Measurements from ENCODE around the gene C5orf46. TPM values are rescaled to one million over a fixed set of nuclear protein-coding genes. Genes with fewer than 3 reads are reported as not detected.

Gene C5orf46
- total RNA-seq, 1 donor from 2014 or later: not detected

GRCh38 chr5:147857302-147858129 lies 48.8 kb downstream of the C5orf46 start:
- peak; percentile 79 for DNase-seq

- DNase-seq: no peak
Observed at GRCh38 chr5:147856801-147857200, 49.5 kb downstream of the C5orf46 start.

GRCh38 chr5:147855774-147856069 lies 50.6 kb downstream of the C5orf46 start:
- DNase-seq: no peak

GRCh38 chr5:147854894-147855773 lies 51.2 kb downstream of the C5orf46 start:
- no peak for DNase-seq

- DNase-seq: no peak
Observed at GRCh38 chr5:147854331-147854730, 52.0 kb downstream of the C5orf46 start.

- DNase-seq: no peak
Observed at GRCh38 chr5:147853372-147853987, 52.9 kb downstream of the C5orf46 start.

- no peak for DNase-seq
Observed at GRCh38 chr5:147852365-147852764, 54.0 kb downstream of the C5orf46 start.

- no peak for DNase-seq
Observed at GRCh38 chr5:147851578-147851977, 54.8 kb downstream of the C5orf46 start.

GRCh38 chr5:147849226-147849625 lies 57.1 kb downstream of the C5orf46 start:
- DNase-seq: no peak

- no peak for DNase-seq
Observed at GRCh38 chr5:147845618-147846017, 60.7 kb downstream of the C5orf46 start.

- DNase-seq: no peak
Observed at GRCh38 chr5:147844846-147845245, 61.5 kb downstream of the C5orf46 start.

- no peak for DNase-seq
Observed at GRCh38 chr5:147842869-147843268, 63.5 kb downstream of the C5orf46 start.

Other genes with a start within 250 kb of the C5orf46 start
- gene JAKMIP2, start 123.8 kb downstream of the C5orf46 start, total RNA-seq: not detected in 2 replicates
- gene SPINK1, start 74.9 kb downstream of the C5orf46 start, total RNA-seq: not detected in 2 replicates
- not detected in 2 replicates for gene SCGB3A2, start 27.8 kb downstream of the C5orf46 start, total RNA-seq
- 0.09 and 0.85 TPM in 2 replicates for gene SPINK5, start 157.4 kb upstream of the C5orf46 start, total RNA-seq